IPS DF 6.9 (cell line): ENCODE data around the gene EEPD1.

Experiments
- DNase-seq: peaks from one replicate; pipeline ENCODE4 v3.0.0-alpha.2; 2013; ENCODE audit warnings: low read depth, low spot score
- H3K27ac ChIP-seq: one replicate; pipeline ENCODE4 v1.5.1; 2013; ENCODE audit warnings: low read length, control low read depth
- H3K27me3 ChIP-seq: 2 replicates; pipeline ENCODE4 v1.6.1; 2013; ENCODE audit warnings: mild to moderate bottlenecking, low read length; ENCODE audit not compliant: control insufficient read depth, insufficient read depth
- H3K36me3 ChIP-seq: 2 replicates; pipeline ENCODE4 v1.6.1; 2013; ENCODE audit warnings: low read length; ENCODE audit not compliant: control insufficient read depth, insufficient read depth
- H3K4me1 ChIP-seq: 2 replicates; pipeline ENCODE4 v1.6.1; 2013; ENCODE audit warnings: low read length; ENCODE audit not compliant: control insufficient read depth, insufficient read depth
- H3K4me3 ChIP-seq: 2 replicates; pipeline ENCODE4 v1.5.1; 2013; ENCODE audit warnings: mild to moderate bottlenecking, low read length
- H3K9me3 ChIP-seq: 2 replicates; pipeline ENCODE4 v1.6.1; 2013; ENCODE audit warnings: low read length, inconsistent platforms; ENCODE audit not compliant: control insufficient read depth, insufficient read depth
- WGBS: extraction: QIAGEN DNeasy Blood & Tissue Kit; methylation state at CpG from one replicate; pipeline ENCODE4 v1.1.7; 2013; ENCODE audit warnings: mixed read lengths, missing lambda C conversion rate; ENCODE audit not compliant: insufficient read length, insufficient coverage; 5-methylcytosine and 5-hydroxymethylcytosine counted together

Gene EEPD1

GRCh38 chr7:36303202-36304098, 150.4 kb downstream of the EEPD1 start:
- Histone ChIP-seq H3K36me3 (no peaks in the 10 kb centered on the region), H3K4me3 (no peak overlapping the region), H3K27me3 (no peaks in the 10 kb centered on the region), H3K9me3 (no peaks in the 10 kb centered on the region), H3K4me1 (peaks cover 4% of the 10 kb centered on the region), H3K27ac (no peak overlapping the region)
- no CpG with 5 or more reads among the region's 8 CpGs for WGBS
- no peak for DNase-seq

GRCh38 chr7:36304099-36304425, 151.0 kb downstream of the EEPD1 start:
- Histone ChIP-seq H3K36me3 (no peaks in the 10 kb centered on the region), H3K4me3 (no peak overlapping the region), H3K9me3 (no peaks in the 10 kb centered on the region), H3K27ac (no peak overlapping the region), H3K27me3 (no peaks in the 10 kb centered on the region), H3K4me1 (peaks cover 4% of the 10 kb centered on the region)
- WGBS: no CpG with 5 or more reads among the region's 6 CpGs
- no peak for DNase-seq

- DNase-seq: no peak
- Histone ChIP-seq H3K36me3 (no peaks in the 10 kb centered on the region), H3K4me3 (no peak overlapping the region), H3K9me3 (no peaks in the 10 kb centered on the region), H3K27me3 (no peaks in the 10 kb centered on the region), H3K27ac (no peak overlapping the region), H3K4me1 (peaks cover 2% of the 10 kb centered on the region; the same call in 1 of the 2 replicates)
- no CpG with 5 or more reads among the region's 18 CpGs for WGBS
Measured at GRCh38 chr7:36305226-36305625, 152.2 kb downstream of the EEPD1 start.

GRCh38 chr7:36305648-36306047, 152.6 kb downstream of the EEPD1 start:
- H3K27me3 ChIP-seq: no peaks in the 10 kb centered on the region
- no peak overlapping the region for H3K27ac ChIP-seq
- H3K4me3 ChIP-seq: no peak overlapping the region
- no peaks in the 10 kb centered on the region for H3K36me3 ChIP-seq
- no peak for DNase-seq
- H3K4me1 ChIP-seq: 0 out of 2 replicates have a peak, but pooled peaks cover 2% of the 10 kb centered on the region
- WGBS: no CpG with 5 or more reads among the region's 5 CpGs
- H3K9me3 ChIP-seq: no peaks in the 10 kb centered on the region

GRCh38 chr7:36306222-36306621, 153.2 kb downstream of the EEPD1 start:
- Histone ChIP-seq H3K9me3 (no peaks in the 10 kb centered on the region), H3K36me3 (no peaks in the 10 kb centered on the region), H3K4me3 (no peak overlapping the region), H3K27ac (no peak overlapping the region), H3K4me1 (peaks cover 2% of the 10 kb centered on the region; the same call in 1 of the 2 replicates), H3K27me3 (no peaks in the 10 kb centered on the region)
- DNase-seq: no peak
- no CpG with 5 or more reads among the region's 5 CpGs for WGBS

GRCh38 chr7:36306722-36307121, 153.7 kb downstream of the EEPD1 start:
- no peaks in the 10 kb centered on the region for H3K9me3 ChIP-seq
- peaks cover 2% of the 10 kb centered on the region; the same call in 1 of the 2 replicates for H3K4me1 ChIP-seq
- no peak for DNase-seq
- no peak overlapping the region for H3K4me3 ChIP-seq
- no peaks in the 10 kb centered on the region for H3K36me3 ChIP-seq
- no peaks in the 10 kb centered on the region for H3K27me3 ChIP-seq
- WGBS: no CpG with 5 or more reads among the region's 10 CpGs
- H3K27ac ChIP-seq: no peak overlapping the region

- no CpG with 5 or more reads among the region's 10 CpGs for WGBS
- no peak for DNase-seq
- Histone ChIP-seq H3K4me1 (peaks cover 2% of the 10 kb centered on the region; the same call in 1 of the 2 replicates), H3K36me3 (no peaks in the 10 kb centered on the region), H3K27me3 (no peaks in the 10 kb centered on the region), H3K4me3 (no peak overlapping the region), H3K9me3 (no peaks in the 10 kb centered on the region), H3K27ac (no peak overlapping the region)
Measured at GRCh38 chr7:36308031-36308430, 155.0 kb downstream of the EEPD1 start.

GRCh38 chr7:36309301-36309700, 156.2 kb downstream of the EEPD1 start:
- no peak for DNase-seq
- Histone ChIP-seq H3K4me3 (no peak overlapping the region), H3K27ac (no peak overlapping the region), H3K4me1 (no peaks in the 10 kb centered on the region; the same call in 1 of the 2 replicates), H3K27me3 (no peaks in the 10 kb centered on the region), H3K9me3 (no peaks in the 10 kb centered on the region), H3K36me3 (no peaks in the 10 kb centered on the region)
- WGBS: no CpG with 5 or more reads among the region's 9 CpGs

- WGBS: no CpG with 5 or more reads among the region's 8 CpGs
- Histone ChIP-seq H3K4me3 (no peak overlapping the region), H3K27me3 (no peaks in the 10 kb centered on the region), H3K4me1 (no peaks in the 10 kb centered on the region; the same call in 1 of the 2 replicates), H3K27ac (no peak overlapping the region), H3K9me3 (no peaks in the 10 kb centered on the region), H3K36me3 (no peaks in the 10 kb centered on the region)
- DNase-seq: no peak
Measured at GRCh38 chr7:36309716-36310115, 156.7 kb downstream of the EEPD1 start.

GRCh38 chr7:36310897-36311296, 157.8 kb downstream of the EEPD1 start:
- no peaks in the 10 kb centered on the region for H3K27me3 ChIP-seq
- DNase-seq: no peak
- H3K27ac ChIP-seq: no peak overlapping the region
- no peaks in the 10 kb centered on the region; the same call in 1 of the 2 replicates for H3K4me1 ChIP-seq
- H3K4me3 ChIP-seq: no peak overlapping the region
- no CpG with 5 or more reads among the region's 8 CpGs for WGBS
- H3K9me3 ChIP-seq: no peaks in the 10 kb centered on the region
- H3K36me3 ChIP-seq: no peaks in the 10 kb centered on the region

GRCh38 chr7:36311539-36311938, 158.5 kb downstream of the EEPD1 start:
- Histone ChIP-seq H3K27me3 (no peaks in the 10 kb centered on the region), H3K4me3 (no peak overlapping the region), H3K27ac (no peak overlapping the region), H3K4me1 (no peaks in the 10 kb centered on the region; the same call in 1 of the 2 replicates), H3K36me3 (no peaks in the 10 kb centered on the region), H3K9me3 (no peaks in the 10 kb centered on the region)
- no peak for DNase-seq
- no CpG with 5 or more reads among the region's 7 CpGs for WGBS
